SU-DHL-6 (cell line): ENCODE results near the gene HGD.

Source experiments
- CTCF ChIP-seq: fragments of 200-600 bp; sonication (generic); IDR thresholded peaks from one replicate; pipeline ENCODE4 v1.5.1; 2017; ENCODE audit warnings: antibody characterized with exemption, mild to moderate bottlenecking, low read length, moderate library complexity; ENCODE audit not compliant: insufficient read depth, poor library complexity, severe bottlenecking
- EZH2phosphoT487 ChIP-seq: fragments of 200-600 bp; sonication (generic), shearing (Covaris generic); conservative IDR thresholded peaks from 2 replicates; pipeline ENCODE4 v1.6.1; 2018; ENCODE audit warnings: mild to moderate bottlenecking, antibody characterized with exemption, low read length, moderate library complexity, mixed read lengths

- TF ChIP-seq CTCF (no peak), EZH2phosphoT487 (no peak)
Measured at GRCh38 chr3:120705884-120706582, 24.0 kb upstream of the HGD start.
